ENCODE results near the gene TMEM62. TPM values are rescaled to one million over a fixed set of nuclear protein-coding genes. Genes with fewer than 3 reads are reported as not detected.

The TMEM62 gene
- total RNA-seq (2021) (12.5 and 17.5 TPM in 2 replicates), Bru-seq, nascent RNA (percentile 74 among the genes with signal in this experiment), BruChase-seq, experiment 1, labeled RNA remaining after a 2-hour chase (percentile 71 among the genes with signal in this experiment), BruChase-seq, experiment 2, labeled RNA remaining after a 6-hour chase (percentile 61 among the genes with signal in this experiment)
- long read RNA-seq, transcript TMEM62-201 (14 exons, 2,771 nt): major isoform, 12 of 20 reads
- long read RNA-seq, partial matches to known transcripts: 2 of 20 reads
- long read RNA-seq, other reads (novel, unspliced or antisense): 6 of 20 reads

GRCh38 chr15:43133430-43134156 lies at the start of gene TMEM62:
TSS of gene TMEM62 (plus strand) at chr15:43133586. CDS start at chr15:43133803, 217 bp downstream.
- H3K4me2 ChIP-seq: peak within 1 kb of the TSS; percentile 84
- peaks cover 16% of the 10 kb centered on the region for H3K4me1 ChIP-seq (replicated peaks; ENCODE audit: insufficient read depth)
- TF ChIP-seq CTCF (conservative IDR thresholded peaks at IDR 0.05) (no peak), EZH2 (IDR thresholded peaks at IDR 0.05; ENCODE audit: low read depth) (no peak)
- peak within 1 kb of the TSS; percentile 88 for H2AFZ ChIP-seq
- no peaks in the 10 kb centered on the region for H3K79me2 ChIP-seq (ENCODE audit: low read depth)
- H3K27ac ChIP-seq: peak within 1 kb of the TSS; percentile 63
- ChIA-PET CTCF (no interaction called here), POLR2A (ENCODE audit: unreplicated experiment) (interaction anchor here (0.5 kb wide), 1 partner anchor 103 kb away, joined by 5 read pairs; no protein-coding TSS in a partner anchor)
- no TSS peak for BruUV-seq (replicated peaks)
- no peaks in the 10 kb centered on the region for H4K20me1 ChIP-seq (ENCODE audit: insufficient read depth)
- H3F3A ChIP-seq (ENCODE audit: insufficient read depth, low read depth): peaks cover 7% of the 10 kb centered on the region; the same call in 1 of the 2 replicates
- no peaks in the 10 kb centered on the region for H3K9me3 ChIP-seq (ENCODE audit: insufficient read depth, low read depth)
- H3K4me3 ChIP-seq: peak within 1 kb of the TSS; percentile 63
- H3K9me2 ChIP-seq (ENCODE audit: insufficient read depth): no peaks in the 10 kb centered on the region
- no peaks in the 10 kb centered on the region for H3K36me3 ChIP-seq (ENCODE audit: low read depth)
- intact Hi-C loops (cut with micrococcal nuclease; ENCODE audit: unreplicated experiment): no loop called here
- no peaks in the 10 kb centered on the region for H3K27me3 ChIP-seq (ENCODE audit: insufficient read depth, low read depth)
- peak; percentile 78 to 87 for DNase-seq

- Histone ChIP-seq H3K27me3 (ENCODE audit: insufficient read depth, low read depth) (no peaks in the 10 kb centered on the region), H4K20me1 (ENCODE audit: insufficient read depth) (no peaks in the 10 kb centered on the region), H2AFZ (no peak overlapping the region), H3K79me2 (ENCODE audit: low read depth) (no peaks in the 10 kb centered on the region), H3K9me2 (ENCODE audit: insufficient read depth) (no peaks in the 10 kb centered on the region), H3K9me3 (ENCODE audit: insufficient read depth, low read depth) (no peaks in the 10 kb centered on the region), H3K27ac (no peak overlapping the region), H3K4me3 (no peak overlapping the region), H3K36me3 (ENCODE audit: low read depth) (no peaks in the 10 kb centered on the region), H3K4me2 (no peak overlapping the region), H3K4me1 (replicated peaks; ENCODE audit: insufficient read depth) (no peaks in the 10 kb centered on the region), H3F3A (ENCODE audit: insufficient read depth, low read depth) (no peaks in the 10 kb centered on the region)
- intact Hi-C loops (cut with micrococcal nuclease; ENCODE audit: unreplicated experiment): no loop called here
- no TSS peak for BruUV-seq (replicated peaks)
- ChIA-PET POLR2A (ENCODE audit: unreplicated experiment) (no interaction called here), CTCF (interaction anchor here (0.6 kb wide), 1 partner anchor 892 kb away, joined by 3 read pairs; no protein-coding TSS in a partner anchor)
- no peak for TF ChIP-seq CTCF (conservative IDR thresholded peaks at IDR 0.05)
- no peak for DNase-seq
Measured at GRCh38 chr15:43085921-43086320, 47.5 kb upstream of the TMEM62 start.

GRCh38 chr15:43086551-43086950 lies 46.8 kb upstream of the TMEM62 start:
- H3K27ac ChIP-seq: no peak overlapping the region
- intact Hi-C loops (cut with micrococcal nuclease; ENCODE audit: unreplicated experiment): no loop called here
- no peaks in the 10 kb centered on the region for H3K36me3 ChIP-seq (ENCODE audit: low read depth)
- H3K27me3 ChIP-seq (ENCODE audit: insufficient read depth, low read depth): no peaks in the 10 kb centered on the region
- no peak for DNase-seq
- ChIA-PET POLR2A (ENCODE audit: unreplicated experiment) (no interaction called here), CTCF (no interaction called here)
- no peaks in the 10 kb centered on the region for H4K20me1 ChIP-seq (ENCODE audit: insufficient read depth)
- H3K9me3 ChIP-seq (ENCODE audit: insufficient read depth, low read depth): no peaks in the 10 kb centered on the region
- H3K4me1 ChIP-seq (replicated peaks; ENCODE audit: insufficient read depth): no peaks in the 10 kb centered on the region
- H2AFZ ChIP-seq: no peak overlapping the region
- TF ChIP-seq CTCF (conservative IDR thresholded peaks at IDR 0.05) (no peak), EZH2 (IDR thresholded peaks at IDR 0.05; ENCODE audit: low read depth) (no peak)
- BruUV-seq (replicated peaks): no TSS peak
- H3K4me3 ChIP-seq: no peak overlapping the region
- no peaks in the 10 kb centered on the region for H3F3A ChIP-seq (ENCODE audit: insufficient read depth, low read depth)
- H3K79me2 ChIP-seq (ENCODE audit: low read depth): no peaks in the 10 kb centered on the region
- no peaks in the 10 kb centered on the region for H3K9me2 ChIP-seq (ENCODE audit: insufficient read depth)
- H3K4me2 ChIP-seq: no peak overlapping the region

Data from PC-9 (cell line).